Astrocyte (in vitro differentiated cells and primary cell): ENCODE results near the gene PRLHR.

Source experiments
- CTCF ChIP-seq: IDR thresholded peaks from 2 replicates; pipeline ENCODE4 v1.5.1; 2011; ENCODE audit warnings: low read depth, mild to moderate bottlenecking, inconsistent platforms, low read length, moderate library complexity; ENCODE audit not compliant: insufficient read depth
- EZH2 ChIP-seq: IDR thresholded peaks from 2 replicates; pipeline ENCODE4 v1.6.1; 2012; ENCODE audit warnings: mild to moderate bottlenecking, low read length, inconsistent platforms; ENCODE audit not compliant: insufficient read depth

GRCh38 chr10:118607768-118608354, 12.4 kb upstream of the PRLHR start:
- no peak for TF ChIP-seq CTCF
- no peak for TF ChIP-seq EZH2
